Measurements from ENCODE around the gene GALNT8. TPM values are rescaled to one million over a fixed set of nuclear protein-coding genes. Genes with fewer than 3 reads are reported as not detected.

GALNT8 gene
- total and polyA plus RNA-seq, 4 donors: 0.09 to 1.3 (median 0.35) TPM

DNA sequence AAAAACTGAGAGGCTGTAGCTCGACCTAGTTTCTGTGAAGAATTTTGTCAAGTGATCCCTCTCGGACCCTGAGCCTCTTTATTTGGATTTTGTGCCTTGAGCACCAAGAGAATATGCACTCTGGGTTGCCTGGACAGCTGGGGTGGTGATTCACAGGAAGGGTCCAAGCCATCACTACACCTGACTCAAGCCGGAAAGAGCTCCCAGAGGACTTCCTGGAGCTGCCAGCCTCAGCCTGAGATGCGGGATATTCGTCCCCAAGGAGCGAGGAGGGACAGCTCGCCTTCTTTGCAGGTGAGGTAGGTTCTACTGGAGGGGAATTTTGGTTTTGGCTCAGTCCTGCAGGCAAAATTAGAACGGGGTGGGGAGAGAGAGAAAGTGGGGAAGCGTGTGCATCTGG lies 94.3 kb downstream of the GALNT8 start:
- peaks cover 0 to 6% (median 0%) of the 10 kb centered on the region in 4 donors for H3K9me3 ChIP-seq (ENCODE audit: control insufficient read depth in 4 of 4, insufficient read depth in 3 of 4, low read length in 3 of 4)
- ATAC-seq (ENCODE audit: insufficient read depth, low FRiP score) (no peak), DNase-seq (no peak)
- no peak overlapping the region for H3K4me3 ChIP-seq
- H3K4me1 ChIP-seq (ENCODE audit: control insufficient read depth in 5 of 5, insufficient read depth in 5 of 5, low read length in 5 of 5): peaks cover 0 to 10% (median 2%) of the 10 kb centered on the region in 5 donors
- TF ChIP-seq, protein P1, sequence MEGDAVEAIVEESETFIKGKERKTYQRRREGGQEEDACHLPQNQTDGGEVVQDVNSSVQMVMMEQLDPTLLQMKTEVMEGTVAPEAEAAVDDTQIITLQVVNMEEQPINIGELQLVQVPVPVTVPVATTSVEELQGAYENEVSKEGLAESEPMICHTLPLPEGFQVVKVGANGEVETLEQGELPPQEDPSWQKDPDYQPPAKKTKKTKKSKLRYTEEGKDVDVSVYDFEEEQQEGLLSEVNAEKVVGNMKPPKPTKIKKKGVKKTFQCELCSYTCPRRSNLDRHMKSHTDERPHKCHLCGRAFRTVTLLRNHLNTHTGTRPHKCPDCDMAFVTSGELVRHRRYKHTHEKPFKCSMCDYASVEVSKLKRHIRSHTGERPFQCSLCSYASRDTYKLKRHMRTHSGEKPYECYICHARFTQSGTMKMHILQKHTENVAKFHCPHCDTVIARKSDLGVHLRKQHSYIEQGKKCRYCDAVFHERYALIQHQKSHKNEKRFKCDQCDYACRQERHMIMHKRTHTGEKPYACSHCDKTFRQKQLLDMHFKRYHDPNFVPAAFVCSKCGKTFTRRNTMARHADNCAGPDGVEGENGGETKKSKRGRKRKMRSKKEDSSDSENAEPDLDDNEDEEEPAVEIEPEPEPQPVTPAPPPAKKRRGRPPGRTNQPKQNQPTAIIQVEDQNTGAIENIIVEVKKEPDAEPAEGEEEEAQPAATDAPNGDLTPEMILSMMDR (IDR thresholded peaks at IDR 0.05; ENCODE audit: control extremely low read depth, extremely low read depth): no peak
- H3K27ac ChIP-seq (ENCODE audit: low read depth in 1 of 2, low read length in 1 of 2): no peak overlapping the region
- 83 to 88% methylated on average over 9 of the region's 9 CpGs for WGBS, 2 donors
- H3K36me3 ChIP-seq (ENCODE audit: control insufficient read depth in 4 of 4, insufficient read depth in 4 of 4, low read length in 4 of 4): no peaks in the 10 kb centered on the region
- peaks cover 3 to 29% (median 16%) of the 10 kb centered on the region in 3 donors for H3K27me3 ChIP-seq (ENCODE audit: control insufficient read depth in 3 of 3, insufficient read depth in 3 of 3, low read length in 2 of 3)
- H3K9ac ChIP-seq (ENCODE audit: insufficient read depth in 1 of 2, low read length in 2 of 2): no peak overlapping the region

DNA sequence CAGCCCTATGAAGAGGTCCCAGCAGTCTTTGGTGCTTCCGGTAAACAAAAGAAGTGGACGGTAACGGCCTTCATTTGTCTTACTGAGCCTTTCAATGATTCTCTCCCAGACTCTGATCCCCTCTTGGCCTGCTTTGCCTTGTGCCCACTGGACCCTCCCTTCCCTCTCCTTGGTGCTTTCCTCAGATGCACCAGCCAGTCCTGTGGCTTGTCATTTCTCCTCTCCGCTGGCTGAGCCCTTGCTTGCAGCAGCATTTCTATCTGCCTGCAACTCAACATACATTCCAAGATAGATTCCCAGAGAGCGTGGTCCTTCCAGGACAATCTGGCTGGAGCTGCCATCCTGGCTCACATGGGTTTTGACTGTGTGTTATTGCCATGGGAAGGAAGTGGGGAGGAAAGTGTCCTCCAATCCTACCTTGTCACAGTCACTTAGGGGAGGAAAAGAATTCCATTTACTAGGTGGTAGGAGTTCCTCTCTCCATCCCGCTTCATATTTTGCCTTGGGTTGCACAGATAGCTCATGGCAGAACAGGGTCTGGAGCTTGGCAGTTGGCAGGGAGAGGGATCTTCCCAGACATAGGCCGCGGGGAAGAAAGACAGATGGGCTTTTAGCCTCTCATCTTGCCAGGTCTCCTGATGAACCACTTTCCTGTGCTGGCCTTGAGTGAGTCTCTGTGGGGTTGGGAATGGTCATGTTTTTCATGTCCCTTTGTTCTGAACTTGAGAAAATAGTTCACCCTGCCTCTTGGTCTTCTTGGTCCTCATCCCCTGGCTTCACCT lies 96.7 kb downstream of the GALNT8 start:
- Histone ChIP-seq H3K27ac (ENCODE audit: low read depth in 1 of 2, low read length in 1 of 2) (no peak overlapping the region), H3K4me1 (ENCODE audit: control insufficient read depth in 5 of 5, insufficient read depth in 5 of 5, low read length in 5 of 5) (no peaks in the 10 kb centered on the region), H3K36me3 (ENCODE audit: control insufficient read depth in 4 of 4, insufficient read depth in 4 of 4, low read length in 4 of 4) (no peaks in the 10 kb centered on the region), H3K9me3 (ENCODE audit: control insufficient read depth in 4 of 4, insufficient read depth in 3 of 4, low read length in 3 of 4) (no peaks in the 10 kb centered on the region), H3K27me3 (ENCODE audit: control insufficient read depth in 3 of 3, insufficient read depth in 3 of 3, low read length in 2 of 3) (peaks cover 0 to 17% (median 6%) of the 10 kb centered on the region in 3 donors), H3K9ac (ENCODE audit: insufficient read depth in 1 of 2, low read length in 2 of 2) (no peak overlapping the region), H3K4me3 (no peak overlapping the region)
- ATAC-seq (ENCODE audit: insufficient read depth, low FRiP score): no peak
- TF ChIP-seq, protein P1 (IDR thresholded peaks at IDR 0.05; ENCODE audit: control extremely low read depth, extremely low read depth): no peak
- DNase-seq: no peak
- 84 to 92% methylated on average over 8 of the region's 8 CpGs for WGBS, 2 donors

DNA sequence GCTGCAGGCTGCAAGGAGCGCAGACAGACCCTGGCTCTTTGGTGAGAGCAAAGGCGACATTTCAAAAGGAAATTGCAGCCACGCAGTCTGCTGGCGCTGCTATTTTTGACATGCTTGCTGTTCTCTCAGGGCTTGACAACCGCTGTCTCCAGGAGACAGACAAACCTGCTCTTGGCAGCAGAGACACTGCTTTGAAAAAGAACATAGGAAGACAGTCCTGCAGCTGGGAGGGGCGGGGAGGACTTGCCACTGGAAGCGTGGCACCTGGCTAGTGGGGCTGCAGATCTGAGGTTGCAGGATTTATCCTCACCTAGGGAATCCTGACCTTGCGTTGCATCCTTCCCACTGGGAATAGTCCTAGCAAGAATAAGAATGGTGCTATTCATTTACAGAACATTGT lies 97.7 kb downstream of the GALNT8 start:
- Histone ChIP-seq H3K27me3 (ENCODE audit: control insufficient read depth in 3 of 3, insufficient read depth in 3 of 3, low read length in 2 of 3) (peaks cover 0 to 12% (median 2%) of the 10 kb centered on the region in 3 donors), H3K4me3 (no peak overlapping the region), H3K27ac (ENCODE audit: low read depth in 1 of 2, low read length in 1 of 2) (no peak overlapping the region), H3K9ac (ENCODE audit: insufficient read depth in 1 of 2, low read length in 2 of 2) (no peak overlapping the region), H3K4me1 (ENCODE audit: control insufficient read depth in 5 of 5, insufficient read depth in 5 of 5, low read length in 5 of 5) (no peaks in the 10 kb centered on the region), H3K36me3 (ENCODE audit: control insufficient read depth in 4 of 4, insufficient read depth in 4 of 4, low read length in 4 of 4) (no peaks in the 10 kb centered on the region), H3K9me3 (ENCODE audit: control insufficient read depth in 4 of 4, insufficient read depth in 3 of 4, low read length in 3 of 4) (no peaks in the 10 kb centered on the region)
- TF ChIP-seq, protein P1 (IDR thresholded peaks at IDR 0.05; ENCODE audit: control extremely low read depth, extremely low read depth): no peak
- no peak for ATAC-seq (ENCODE audit: insufficient read depth, low FRiP score)
- WGBS, 2 donors: 48 to 49% methylated on average over 8 of the region's 8 CpGs
- DNase-seq: no peak
